Measurements from ENCODE around the gene CFAP20. TPM values are rescaled to one million over a fixed set of nuclear protein-coding genes. Genes with fewer than 3 reads are reported as not detected.

CFAP20 gene
- total and polyA plus RNA-seq, 2 of the 13 experiments (the other 11 are each of a cell fraction or from before 2014, with no cell fraction given), result 73.1 to 87.4 TPM

- no peak for TF ChIP-seq ZNF331 (CRISPR knock-in tag; IDR thresholded peaks at IDR 0.05)
- TF ChIP-seq, protein P1, sequence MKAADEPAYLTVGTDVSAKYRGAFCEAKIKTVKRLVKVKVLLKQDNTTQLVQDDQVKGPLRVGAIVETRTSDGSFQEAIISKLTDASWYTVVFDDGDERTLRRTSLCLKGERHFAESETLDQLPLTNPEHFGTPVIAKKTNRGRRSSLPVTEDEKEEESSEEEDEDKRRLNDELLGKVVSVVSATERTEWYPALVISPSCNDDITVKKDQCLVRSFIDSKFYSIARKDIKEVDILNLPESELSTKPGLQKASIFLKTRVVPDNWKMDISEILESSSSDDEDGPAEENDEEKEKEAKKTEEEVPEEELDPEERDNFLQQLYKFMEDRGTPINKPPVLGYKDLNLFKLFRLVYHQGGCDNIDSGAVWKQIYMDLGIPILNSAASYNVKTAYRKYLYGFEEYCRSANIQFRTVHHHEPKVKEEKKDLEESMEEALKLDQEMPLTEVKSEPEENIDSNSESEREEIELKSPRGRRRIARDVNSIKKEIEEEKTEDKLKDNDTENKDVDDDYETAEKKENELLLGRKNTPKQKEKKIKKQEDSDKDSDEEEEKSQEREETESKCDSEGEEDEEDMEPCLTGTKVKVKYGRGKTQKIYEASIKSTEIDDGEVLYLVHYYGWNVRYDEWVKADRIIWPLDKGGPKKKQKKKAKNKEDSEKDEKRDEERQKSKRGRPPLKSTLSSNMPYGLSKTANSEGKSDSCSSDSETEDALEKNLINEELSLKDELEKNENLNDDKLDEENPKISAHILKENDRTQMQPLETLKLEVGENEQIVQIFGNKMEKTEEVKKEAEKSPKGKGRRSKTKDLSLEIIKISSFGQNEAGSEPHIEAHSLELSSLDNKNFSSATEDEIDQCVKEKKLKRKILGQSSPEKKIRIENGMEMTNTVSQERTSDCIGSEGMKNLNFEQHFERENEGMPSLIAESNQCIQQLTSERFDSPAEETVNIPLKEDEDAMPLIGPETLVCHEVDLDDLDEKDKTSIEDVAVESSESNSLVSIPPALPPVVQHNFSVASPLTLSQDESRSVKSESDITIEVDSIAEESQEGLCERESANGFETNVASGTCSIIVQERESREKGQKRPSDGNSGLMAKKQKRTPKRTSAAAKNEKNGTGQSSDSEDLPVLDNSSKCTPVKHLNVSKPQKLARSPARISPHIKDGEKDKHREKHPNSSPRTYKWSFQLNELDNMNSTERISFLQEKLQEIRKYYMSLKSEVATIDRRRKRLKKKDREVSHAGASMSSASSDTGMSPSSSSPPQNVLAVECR (CRISPR knock-in tag; IDR thresholded peaks at IDR 0.05; ENCODE audit: borderline replicate concordance), result peak; percentile 44; the same call in 1 of the 2 replicates
- no peak for TF ChIP-seq NFRKB (IDR thresholded peaks at IDR 0.05)
- TF ChIP-seq TSC22D2 (CRISPR knock-in tag; IDR thresholded peaks at IDR 0.05; ENCODE audit: borderline replicate concordance), result 0 out of 2 replicates have a peak, but pooled peaks have one; percentile 41
- TF ChIP-seq TFE3 (CRISPR knock-in tag; IDR thresholded peaks at IDR 0.05), result no peak
- no peak for TF ChIP-seq ZBTB34 (CRISPR knock-in tag; IDR thresholded peaks at IDR 0.05)
- TF ChIP-seq TBL1XR1 (IDR thresholded peaks at IDR 0.05; ENCODE audit: borderline replicate concordance, low read length, partially characterized antibody), result no peak
- no peak for TF ChIP-seq TP53 (CRISPR knock-in tag; conservative IDR thresholded peaks at IDR 0.05)
- TF ChIP-seq STAG1 (CRISPR knock-in tag; IDR thresholded peaks at IDR 0.05), result peak; percentile 31; the same call in 1 of the 2 replicates
- no peak for TF ChIP-seq ZNF296 (CRISPR knock-in tag; conservative IDR thresholded peaks at IDR 0.05)
- TF ChIP-seq KLF16 (CRISPR knock-in tag; IDR thresholded peaks at IDR 0.05), result 0 out of 4 replicates have a peak, but pooled peaks of 1 of the 2 experiments have one; percentile 24
- TF ChIP-seq ZSCAN20 (CRISPR knock-in tag; IDR thresholded peaks at IDR 0.05; ENCODE audit: borderline replicate concordance), result no peak
- TF ChIP-seq ZNF652 (CRISPR knock-in tag; IDR thresholded peaks at IDR 0.05; ENCODE audit: borderline replicate concordance, low read depth), result peak; percentile 60; the same call in 1 of the 2 replicates
- TF ChIP-seq KLF11 (CRISPR knock-in tag; IDR thresholded peaks at IDR 0.05), result no peak
- TF ChIP-seq HCFC1 (IDR thresholded peaks at IDR 0.05; ENCODE audit: low read depth, low read length), result peak; percentile 22; the same call in 1 of the 2 replicates
- TF ChIP-seq ZNF367 (CRISPR knock-in tag; IDR thresholded peaks at IDR 0.05; ENCODE audit: borderline replicate concordance), result no peak
- TF ChIP-seq ZBTB4 (CRISPR knock-in tag; IDR thresholded peaks at IDR 0.05; ENCODE audit: borderline replicate concordance), result no peak
- no peak for TF ChIP-seq CCAR2 (optimal IDR thresholded peaks at IDR 0.05; ENCODE audit: low read depth, low read length)
- no peak for TF ChIP-seq TCF12 (IDR thresholded peaks at IDR 0.05)
- TF ChIP-seq TCF12 (CRISPR knock-in tag; IDR thresholded peaks at IDR 0.05), result no peak
- no peak for TF ChIP-seq SRY (CRISPR knock-in tag; IDR thresholded peaks at IDR 0.05)
These were observed 2.1 kb downstream of the CFAP20 start (continued) for GRCh38 chr16:58127033-58127556.

Data from HepG2 (cell line).